ENCODE results near the gene LRRC25. TPM values are rescaled to one million over a fixed set of nuclear protein-coding genes. Genes with fewer than 3 reads are reported as not detected.

Gene LRRC25
- total RNA-seq, 1 donor from 2014 or later: not detected

- no peak for TF ChIP-seq CTCF (IDR thresholded peaks at IDR 0.05)
- Mint-ChIP-seq H3K27me3 (ENCODE audit: low read depth) (no peaks in the 10 kb centered on the region), H3K9me3 (ENCODE audit: low read depth) (no peaks in the 10 kb centered on the region), H3K4me3 (ENCODE audit: unreplicated experiment) (no peak overlapping the region), H3K36me3 (ENCODE audit: low read depth) (no peaks in the 10 kb centered on the region), H3K4me1 (ENCODE audit: low read depth) (peaks cover 18% of the 10 kb centered on the region), H3K27ac (ENCODE audit: unreplicated experiment) (no peak overlapping the region)
- DNase-seq (ENCODE audit: low spot score): no peak
Measured at GRCh38 chr19:18431351-18432197, 34.2 kb upstream of the LRRC25 start.

- TF ChIP-seq CTCF (IDR thresholded peaks at IDR 0.05): no peak
- no peaks in the 10 kb centered on the region for H3K27me3 Mint-ChIP-seq (ENCODE audit: low read depth)
- no peak overlapping the region for H3K27ac Mint-ChIP-seq (ENCODE audit: unreplicated experiment)
- no peak for DNase-seq (ENCODE audit: low spot score)
- H3K4me1 Mint-ChIP-seq (ENCODE audit: low read depth): peaks cover 20% of the 10 kb centered on the region
- H3K9me3 Mint-ChIP-seq (ENCODE audit: low read depth): no peaks in the 10 kb centered on the region
- H3K36me3 Mint-ChIP-seq (ENCODE audit: low read depth): no peaks in the 10 kb centered on the region
- H3K4me3 Mint-ChIP-seq (ENCODE audit: unreplicated experiment): no peak overlapping the region
Measured at GRCh38 chr19:18430417-18431144, 33.2 kb upstream of the LRRC25 start.

GRCh38 chr19:18429717-18430416, 32.4 kb upstream of the LRRC25 start:
- Mint-ChIP-seq H3K27ac (ENCODE audit: unreplicated experiment) (no peak overlapping the region), H3K4me1 (ENCODE audit: low read depth) (peaks cover 22% of the 10 kb centered on the region), H3K36me3 (ENCODE audit: low read depth) (no peaks in the 10 kb centered on the region), H3K4me3 (ENCODE audit: unreplicated experiment) (peak overlapping the region; percentile 46), H3K9me3 (ENCODE audit: low read depth) (no peaks in the 10 kb centered on the region), H3K27me3 (ENCODE audit: low read depth) (no peaks in the 10 kb centered on the region)
- TF ChIP-seq CTCF (IDR thresholded peaks at IDR 0.05): no peak
- no peak for DNase-seq (ENCODE audit: low spot score)

GRCh38 chr19:18428787-18429674, 31.6 kb upstream of the LRRC25 start:
- peak overlapping the region; percentile 22 for H3K4me3 Mint-ChIP-seq (ENCODE audit: unreplicated experiment)

More at GRCh38 chr19:18428787-18429674, 31.6 kb upstream of the LRRC25 start:
- no peaks in the 10 kb centered on the region for H3K36me3 Mint-ChIP-seq (ENCODE audit: low read depth)
- no peaks in the 10 kb centered on the region for H3K27me3 Mint-ChIP-seq (ENCODE audit: low read depth)
- peak overlapping the region; percentile 17 for H3K27ac Mint-ChIP-seq (ENCODE audit: unreplicated experiment)
- DNase-seq (ENCODE audit: low spot score): no peak
- TF ChIP-seq CTCF (IDR thresholded peaks at IDR 0.05): peak; percentile 33
- peaks cover 16% of the 10 kb centered on the region for H3K4me1 Mint-ChIP-seq (ENCODE audit: low read depth)
- no peaks in the 10 kb centered on the region for H3K9me3 Mint-ChIP-seq (ENCODE audit: low read depth)

Data from chondrocyte (in vitro differentiated cells).